ENCODE results near the gene CYP2U1.

GRCh38 chr4:107906458-107907100 lies 24.8 kb upstream of the CYP2U1 start:
- TF ChIP-seq, protein P1, sequence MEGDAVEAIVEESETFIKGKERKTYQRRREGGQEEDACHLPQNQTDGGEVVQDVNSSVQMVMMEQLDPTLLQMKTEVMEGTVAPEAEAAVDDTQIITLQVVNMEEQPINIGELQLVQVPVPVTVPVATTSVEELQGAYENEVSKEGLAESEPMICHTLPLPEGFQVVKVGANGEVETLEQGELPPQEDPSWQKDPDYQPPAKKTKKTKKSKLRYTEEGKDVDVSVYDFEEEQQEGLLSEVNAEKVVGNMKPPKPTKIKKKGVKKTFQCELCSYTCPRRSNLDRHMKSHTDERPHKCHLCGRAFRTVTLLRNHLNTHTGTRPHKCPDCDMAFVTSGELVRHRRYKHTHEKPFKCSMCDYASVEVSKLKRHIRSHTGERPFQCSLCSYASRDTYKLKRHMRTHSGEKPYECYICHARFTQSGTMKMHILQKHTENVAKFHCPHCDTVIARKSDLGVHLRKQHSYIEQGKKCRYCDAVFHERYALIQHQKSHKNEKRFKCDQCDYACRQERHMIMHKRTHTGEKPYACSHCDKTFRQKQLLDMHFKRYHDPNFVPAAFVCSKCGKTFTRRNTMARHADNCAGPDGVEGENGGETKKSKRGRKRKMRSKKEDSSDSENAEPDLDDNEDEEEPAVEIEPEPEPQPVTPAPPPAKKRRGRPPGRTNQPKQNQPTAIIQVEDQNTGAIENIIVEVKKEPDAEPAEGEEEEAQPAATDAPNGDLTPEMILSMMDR (IDR thresholded peaks at IDR 0.05), result no peak
- no peak for TF ChIP-seq EP300 (IDR thresholded peaks at IDR 0.05)
- TF ChIP-seq POLR2A (IDR thresholded peaks at IDR 0.05), result no peak
- TF ChIP-seq POLR2AphosphoS5 (IDR thresholded peaks at IDR 0.05), result no peak

Measured in stomach (tissue), 4 donors.